Common myeloid progenitor, CD34-positive (primary cell): ENCODE measurements around the gene KIAA0319L.

Experiments
- CTCF ChIA-PET: fragments of 350-600 bp; sonication (Branson Sonifier 250); formaldehyde crosslinking; loops from one replicate; lab custom pipeline; 2021; ENCODE audit warnings: antibody characterized with exemption; lab: Charles Lee
- POLR2A ChIA-PET: fragments of 350-600 bp; sonication (Branson Sonifier 250); formaldehyde crosslinking; loops from one replicate; lab custom pipeline; 2021; ENCODE audit warnings: antibody characterized with exemption; lab: Charles Lee
- DNase-seq, 3 donors: peaks; one replicate each; pipeline versions ENCODE4 v3.0.0 to v3.0.0-alpha.2; 2013
- H3K27ac ChIP-seq, 2 experiments: 1 replicate in 1 of 2; 2 replicates in 1 of 2; pipeline ENCODE4 v1.7.0; 2013; ENCODE audit warnings: inconsistent platforms in 2 of 2, low read length in 2 of 2, mild to moderate bottlenecking in 2 of 2, low read depth in 1 of 2, moderate library complexity in 1 of 2; ENCODE audit not compliant: severe bottlenecking in 2 of 2, insufficient read depth in 1 of 2, poor library complexity in 1 of 2
- H3K27me3 ChIP-seq, 5 experiments: replicated peaks in 2 of 5; 1 replicate in 3 of 5; 2 replicates in 2 of 5; pipeline versions ENCODE4 v1.6.1 to v1.7.0; 2013; ENCODE audit warnings: low read length in 4 of 5, mild to moderate bottlenecking in 2 of 5, moderate library complexity in 2 of 5, inconsistent platforms in 1 of 5; ENCODE audit not compliant: insufficient read depth in 5 of 5, control insufficient read depth in 4 of 5
- H3K36me3 ChIP-seq, 4 experiments: 1 replicate in 2 of 4; 2 replicates in 2 of 4; pipeline versions ENCODE4 v1.6.1 to v1.7.0; 2013; ENCODE audit warnings: low read length in 3 of 4, control low read depth in 1 of 4, mild to moderate bottlenecking in 1 of 4; ENCODE audit not compliant: control insufficient read depth in 4 of 4, insufficient read depth in 4 of 4
- H3K4me1 ChIP-seq, 4 experiments: 1 replicate in 3 of 4; 2 replicates in 1 of 4; pipeline versions ENCODE4 v1.6.1 to v1.7.1; 2013; ENCODE audit warnings: low read length in 3 of 4, mild to moderate bottlenecking in 3 of 4, control low read depth in 1 of 4, inconsistent platforms in 1 of 4, moderate library complexity in 1 of 4; ENCODE audit not compliant: control insufficient read depth in 4 of 4, insufficient read depth in 4 of 4; ENCODE audit errors: control extremely low read depth in 1 of 4
- H3K4me3 ChIP-seq, 7 experiments: 1 replicate in 4 of 7; 2 replicates in 3 of 7; pipeline versions ENCODE4 v1.5.1 to v1.7.0; 2013; ENCODE audit warnings: mild to moderate bottlenecking in 7 of 7, low read length in 6 of 7, moderate library complexity in 6 of 7, inconsistent platforms in 2 of 7, low read depth in 2 of 7, control low read depth in 1 of 7; ENCODE audit not compliant: insufficient read depth in 4 of 7, control insufficient read depth in 1 of 7; ENCODE audit errors: extremely low read depth in 1 of 7
- H3K9me3 ChIP-seq, 5 experiments: 1 replicate in 4 of 5; 2 replicates in 1 of 5; pipeline versions ENCODE4 v1.6.1 to v1.7.1; 2013; ENCODE audit warnings: low read length in 4 of 5, mild to moderate bottlenecking in 2 of 5, inconsistent platforms in 1 of 5, low read depth in 1 of 5, moderate library complexity in 1 of 5; ENCODE audit not compliant: control insufficient read depth in 4 of 5, insufficient read depth in 2 of 5; ENCODE audit errors: control extremely low read depth in 1 of 5
- whole genome bisulfite sequencing: methylation state at CpG from one replicate; pipeline ENCODE4 v1.1.5; 2013; ENCODE audit not compliant: insufficient coverage; 5-methylcytosine and 5-hydroxymethylcytosine counted together

KIAA0319L gene

GRCh38 chr1:35398739-35399138, 158.5 kb downstream of the KIAA0319L start:
- H3K4me3 ChIP-seq: no peak overlapping the region
- H3K9me3 ChIP-seq: no peaks in the 10 kb centered on the region
- peaks cover 28 to 88% (median 50%) of the 10 kb centered on the region in 4 experiments for H3K36me3 ChIP-seq
- DNase-seq: peak in 2 of 3 donors; percentile 31 to 45
- CTCF ChIA-PET: interaction anchor here (0.8 to 1.0 kb wide), 2 partner anchors 9 to 315 kb away, joined by 3 read pairs; no protein-coding TSS in a partner anchor
- WGBS: no CpG with 5 or more reads among the region's 3 CpGs
- no peak overlapping the region for H3K27ac ChIP-seq
- peaks cover 0 to 4% (median 0%) of the 10 kb centered on the region in 4 experiments for H3K4me1 ChIP-seq
- no peaks in the 10 kb centered on the region for H3K27me3 ChIP-seq
- POLR2A ChIA-PET: no interaction called here

GRCh38 chr1:35394386-35394785, 162.8 kb downstream of the KIAA0319L start:
- H3K36me3 ChIP-seq: peaks cover 16 to 76% (median 54%) of the 10 kb centered on the region in 4 experiments
- no peak for DNase-seq
- 100% methylated on average over 2 of the region's 2 CpGs for WGBS
- no peak overlapping the region for H3K4me3 ChIP-seq
- CTCF ChIA-PET: interaction anchor here (0.6 to 1.3 kb wide), 3 partner anchors 21 to 165 kb away, joined by 3 to 5 read pairs (median 4); no protein-coding TSS in a partner anchor
- H3K27me3 ChIP-seq: no peaks in the 10 kb centered on the region
- H3K9me3 ChIP-seq: no peaks in the 10 kb centered on the region
- peaks cover 0 to 4% (median 0%) of the 10 kb centered on the region in 4 experiments for H3K4me1 ChIP-seq
- H3K27ac ChIP-seq: no peak overlapping the region
- POLR2A ChIA-PET: no interaction called here

- ChIA-PET CTCF (no interaction called here), POLR2A (no interaction called here)
- Histone ChIP-seq H3K27ac (no peak overlapping the region), H3K27me3 (no peaks in the 10 kb centered on the region), H3K4me3 (no peak overlapping the region), H3K36me3 (peaks cover 17 to 71% (median 49%) of the 10 kb centered on the region in 4 experiments), H3K4me1 (no peaks in the 10 kb centered on the region), H3K9me3 (no peaks in the 10 kb centered on the region)
- 99% methylated on average over 9 of the region's 10 CpGs for WGBS
- DNase-seq: no peak
Observed at GRCh38 chr1:35390600-35391494, 166.4 kb downstream of the KIAA0319L start.

GRCh38 chr1:35386959-35387358, 170.2 kb downstream of the KIAA0319L start:
- ChIA-PET POLR2A (no interaction called here), CTCF (no interaction called here)
- no peaks in the 10 kb centered on the region for H3K9me3 ChIP-seq
- H3K27ac ChIP-seq: no peak overlapping the region
- no peak for DNase-seq
- no peaks in the 10 kb centered on the region for H3K27me3 ChIP-seq
- H3K36me3 ChIP-seq: peaks cover 20 to 51% (median 32%) of the 10 kb centered on the region in 4 experiments
- 86% methylated on average over 1 of the region's 6 CpGs for WGBS
- H3K4me1 ChIP-seq: no peaks in the 10 kb centered on the region
- H3K4me3 ChIP-seq: no peak overlapping the region

GRCh38 chr1:35386290-35386689, 170.9 kb downstream of the KIAA0319L start:
- H3K4me1 ChIP-seq: no peaks in the 10 kb centered on the region
- ChIA-PET POLR2A (no interaction called here), CTCF (no interaction called here)
- H3K4me3 ChIP-seq: no peak overlapping the region
- H3K9me3 ChIP-seq: no peaks in the 10 kb centered on the region
- DNase-seq: no peak
- no peaks in the 10 kb centered on the region for H3K27me3 ChIP-seq
- no peak overlapping the region for H3K27ac ChIP-seq
- peaks cover 20 to 53% (median 33%) of the 10 kb centered on the region in 4 experiments for H3K36me3 ChIP-seq
- WGBS: no CpG with 5 or more reads among the region's 7 CpGs
